ENCODE measurements around the gene GPR62.

Gene GPR62

DNA sequence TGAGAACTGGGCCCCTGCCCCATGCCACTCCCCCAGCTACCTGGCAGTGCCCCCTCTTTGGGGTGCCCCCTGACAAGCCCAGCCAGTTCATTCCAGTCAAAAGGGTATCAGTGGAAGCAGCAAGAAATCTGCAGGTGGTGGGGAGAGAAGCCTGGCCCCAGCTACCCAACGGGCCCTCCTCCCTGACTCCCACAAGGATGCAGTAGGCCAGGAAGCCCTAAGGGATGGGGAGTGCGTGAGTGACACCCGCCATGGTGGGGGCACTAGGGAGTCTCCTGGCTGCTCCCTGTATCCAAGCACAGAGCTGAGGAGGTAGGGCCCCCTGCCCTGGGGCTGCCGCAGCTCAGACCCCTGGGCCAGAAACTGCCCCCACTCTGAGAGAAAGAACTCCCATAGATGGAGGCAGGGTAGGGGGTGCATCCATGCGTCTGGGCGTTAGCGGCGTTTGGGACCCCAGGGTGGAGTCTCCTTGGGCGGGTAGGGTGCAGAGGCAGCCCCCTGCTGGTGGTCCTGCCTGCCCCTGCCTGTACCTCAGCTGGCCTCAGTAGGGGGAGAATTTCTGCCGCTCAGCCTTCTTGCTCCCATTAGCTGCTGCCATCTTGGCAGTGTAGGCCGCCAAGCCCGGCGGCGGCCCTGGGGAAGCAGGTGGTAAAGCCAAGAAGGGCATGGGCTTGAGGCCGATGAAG, 2.5 kb downstream of the GPR62 start:
- no peak for DNase-seq

DNA sequence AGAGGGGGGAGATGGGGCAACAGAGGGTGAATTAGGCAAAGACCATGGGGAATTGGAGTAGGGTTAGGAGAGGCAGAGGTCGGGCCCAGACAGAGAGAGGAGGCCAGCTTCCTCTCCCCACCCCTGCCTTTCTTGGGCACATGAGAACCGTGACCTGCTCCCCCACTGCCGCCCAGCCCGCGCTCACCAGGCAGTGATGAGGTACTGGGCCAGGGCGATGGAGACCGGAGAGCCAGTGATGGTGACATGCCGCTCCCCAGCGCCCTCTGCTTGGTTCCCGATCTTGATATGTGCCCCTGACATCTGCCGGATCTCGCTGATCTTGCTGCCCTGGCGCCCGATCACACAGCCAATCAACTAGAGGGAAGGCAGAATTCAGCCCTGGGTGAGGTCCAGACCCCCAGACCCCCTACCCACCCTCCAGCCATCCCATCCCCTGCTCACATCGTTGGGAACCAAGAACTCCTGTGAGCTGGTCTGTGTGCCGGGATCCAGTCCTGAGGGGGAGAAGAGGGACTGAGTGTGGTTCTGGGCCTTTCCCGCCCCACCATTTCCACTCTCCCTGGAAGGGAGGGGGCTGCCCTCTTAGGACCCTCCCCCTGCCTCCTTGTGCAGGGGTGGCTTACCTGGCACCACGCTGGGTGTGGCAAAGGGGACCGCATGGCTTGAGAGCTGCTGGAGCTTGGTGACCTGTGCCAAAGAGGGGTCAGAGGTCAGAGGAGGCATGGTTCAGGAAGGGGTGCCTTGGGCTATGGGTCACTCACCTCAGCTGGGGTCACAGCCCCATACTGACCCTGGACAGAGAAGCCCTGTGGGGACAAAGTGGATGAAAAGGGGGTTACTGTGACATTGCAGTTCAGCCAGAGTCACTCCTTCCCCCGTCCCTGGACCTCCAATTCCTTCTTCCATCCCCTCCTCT, 3.7 kb downstream of the GPR62 start:
- DNase-seq: no peak

DNA sequence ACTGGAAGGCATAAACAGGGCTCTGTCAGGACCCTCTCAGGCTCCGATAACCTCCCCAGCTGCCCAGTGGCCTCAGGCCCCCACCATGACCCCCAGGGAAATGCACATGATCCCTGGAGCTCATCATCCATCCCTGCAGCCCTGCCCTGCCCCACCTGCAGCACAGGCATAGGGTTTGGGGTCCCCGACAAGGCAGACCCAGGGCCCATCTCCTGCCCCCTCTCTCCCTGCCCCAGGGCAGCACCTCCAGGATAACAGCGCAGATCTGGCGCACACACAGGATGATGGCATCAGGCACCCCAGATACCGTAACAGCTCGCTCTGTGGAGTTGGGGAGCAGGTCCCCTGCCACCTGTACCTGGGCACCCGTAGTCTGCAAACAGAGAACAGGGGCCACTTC, 4.5 kb downstream of the GPR62 start:
- no peak for DNase-seq

DNA sequence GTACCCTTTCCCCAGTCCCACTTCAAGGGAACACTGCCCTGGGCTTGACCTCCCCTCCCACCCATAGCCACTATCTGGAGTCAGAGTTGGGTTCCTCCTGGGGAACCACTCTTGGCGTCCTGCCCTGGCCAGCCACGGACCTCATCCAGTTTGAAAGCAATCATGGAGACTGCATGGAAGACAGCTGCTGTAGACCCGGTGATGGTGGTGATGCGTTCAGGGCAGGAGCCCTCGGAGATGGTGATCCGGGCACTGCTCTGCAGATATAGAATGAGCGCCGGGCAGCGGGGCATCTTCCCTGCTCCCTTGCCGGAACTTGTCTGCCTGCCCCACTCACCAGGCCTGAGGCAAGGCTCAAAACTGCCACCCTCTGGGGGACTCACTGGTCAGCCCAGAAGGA, 5.2 kb downstream of the GPR62 start:
- no peak for DNase-seq

DNA sequence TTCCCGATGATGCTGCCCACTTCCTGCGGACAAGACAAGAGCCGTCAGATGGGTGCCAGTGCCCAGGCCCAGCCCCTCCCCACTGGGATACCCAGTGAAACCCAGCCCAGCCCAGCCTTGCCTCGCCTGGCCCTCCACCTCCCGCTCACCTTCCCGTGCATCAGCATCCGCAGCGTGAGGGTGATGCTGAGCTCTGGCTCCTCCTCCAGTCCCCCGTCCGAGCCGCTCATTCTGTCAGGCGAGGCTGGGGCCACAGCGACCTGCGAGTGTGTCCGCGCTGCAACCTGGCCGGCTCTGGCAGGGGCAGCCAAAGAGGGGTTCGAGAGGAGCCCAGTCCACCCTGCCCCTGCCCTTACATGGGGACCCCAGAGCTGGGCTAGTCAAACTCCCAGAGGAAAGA, 5.8 kb downstream of the GPR62 start:
- DNase-seq: no peak

DNA sequence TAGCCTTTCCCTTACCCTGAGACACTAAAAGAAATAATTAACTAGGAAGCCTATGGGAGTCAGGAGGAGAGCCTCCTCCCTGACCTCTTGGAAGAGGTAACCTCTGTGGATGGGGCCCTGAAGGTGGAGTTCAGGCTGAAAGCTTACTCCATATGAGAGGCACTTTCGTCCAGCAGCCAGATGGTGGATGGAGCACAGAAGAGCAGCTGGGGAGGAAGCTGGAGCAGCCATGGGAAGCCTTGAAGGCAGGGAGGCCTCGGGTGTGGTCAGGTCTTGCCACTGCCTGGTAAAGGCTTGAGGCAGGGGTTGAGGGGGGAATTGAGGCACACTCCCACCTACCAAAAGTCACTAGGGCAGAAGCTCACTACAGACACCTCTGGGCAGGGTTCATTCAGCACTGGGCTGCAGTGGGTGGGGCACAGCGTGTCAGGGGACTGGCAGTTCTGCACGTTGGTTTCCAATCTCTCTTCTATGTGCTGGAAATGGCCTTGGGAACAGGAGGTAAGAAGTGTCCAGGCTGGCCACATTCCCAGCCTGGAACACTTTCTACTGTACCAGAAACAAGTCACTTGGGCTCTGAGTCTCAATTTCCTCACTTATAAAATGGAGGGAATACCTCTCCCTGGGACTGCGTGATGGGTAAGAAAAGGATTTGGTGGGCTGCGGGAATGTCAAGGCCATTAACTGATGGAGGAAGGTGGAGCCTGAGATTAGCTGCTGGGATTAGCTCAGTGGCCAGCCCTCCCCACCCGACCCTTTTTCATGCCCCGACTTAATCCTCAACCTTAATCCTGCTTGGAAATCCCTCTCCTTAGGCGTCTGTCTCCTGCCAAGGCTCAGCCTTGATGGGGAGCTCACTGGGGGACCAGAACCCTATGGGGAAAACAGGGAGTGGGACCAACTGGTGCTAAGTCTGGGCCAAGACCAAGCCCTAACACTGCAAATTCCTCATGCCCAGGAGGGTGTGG, 6.7 kb downstream of the GPR62 start:
- DNase-seq: no peak

DNA sequence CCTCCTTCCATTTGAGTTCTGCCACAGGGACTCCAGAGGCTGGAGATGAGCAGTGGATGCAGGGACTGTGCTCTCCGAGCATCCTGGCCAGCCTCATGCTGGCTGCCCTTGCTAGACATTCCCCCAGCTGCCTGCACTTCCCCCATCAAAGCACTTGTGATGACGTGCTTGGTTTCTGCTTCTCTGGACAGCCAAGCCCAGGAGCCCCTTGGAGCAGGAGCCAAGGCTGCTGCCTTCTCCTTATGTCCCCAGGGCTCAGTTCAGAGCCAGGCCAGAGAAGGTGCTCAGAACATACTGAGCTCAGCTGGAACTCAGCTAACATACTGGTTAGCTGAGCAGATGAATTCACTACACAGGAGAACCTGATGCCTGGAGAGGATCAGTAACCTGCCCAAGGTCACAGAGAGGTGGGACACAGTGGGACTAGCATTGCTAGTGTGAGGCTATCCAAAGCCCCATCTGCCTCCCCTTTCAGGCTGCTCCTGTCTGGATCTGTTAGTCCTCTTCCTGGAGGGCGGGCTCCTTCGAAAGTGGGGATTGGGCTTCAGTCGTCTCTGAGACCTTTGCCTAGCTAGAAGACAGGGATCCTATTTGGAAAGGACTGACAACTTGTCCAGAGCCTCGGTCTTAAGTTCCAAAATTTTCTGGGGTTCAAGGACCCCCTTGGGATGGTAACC, 7.8 kb downstream of the GPR62 start:
- no peak for DNase-seq

DNA sequence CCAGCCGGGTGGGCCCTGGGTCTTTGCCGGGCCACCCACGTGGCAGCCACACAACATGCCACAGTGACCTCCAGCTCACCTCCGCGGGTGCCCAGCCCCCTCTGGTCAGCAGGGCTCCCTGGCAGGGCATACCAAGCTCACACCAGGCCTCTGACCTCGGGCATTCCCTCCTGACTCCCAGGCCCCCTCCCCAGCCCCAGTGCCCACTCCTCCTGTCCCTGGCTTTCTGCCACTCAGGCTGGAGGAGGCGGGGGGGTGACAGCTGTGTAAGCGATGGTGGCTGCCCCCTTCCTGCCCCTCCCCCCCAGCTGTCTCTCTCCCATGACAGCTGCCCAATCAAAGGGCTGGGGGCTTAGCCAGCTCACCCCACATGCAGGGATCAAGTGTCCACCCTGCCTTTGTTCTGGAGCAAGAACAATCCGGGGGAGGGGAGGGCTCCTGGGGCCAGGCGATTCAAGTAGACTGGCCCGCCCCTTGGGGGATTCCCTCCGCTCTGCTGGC, 8.8 kb downstream of the GPR62 start:
- DNase-seq: no peak

DNA sequence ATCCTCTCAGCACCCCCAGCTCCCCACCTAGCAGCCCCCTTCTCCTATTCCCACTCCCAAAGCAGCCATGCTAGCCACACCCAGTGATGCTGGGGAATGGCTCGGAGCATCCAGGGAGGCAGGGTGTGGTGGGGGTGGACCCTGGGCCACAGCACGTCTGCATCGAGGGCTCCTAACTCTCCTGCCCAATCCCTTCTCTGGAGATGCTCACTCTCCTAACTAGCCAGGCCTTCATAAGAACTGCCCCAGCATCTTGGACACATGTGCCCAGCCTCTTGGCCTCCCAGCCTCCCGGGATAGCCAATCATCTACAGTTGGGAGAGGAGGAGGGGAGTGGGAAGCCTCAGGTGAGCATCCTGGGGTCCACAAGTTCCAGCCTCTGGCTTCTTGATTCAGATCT, 9.3 kb downstream of the GPR62 start:
- DNase-seq: no peak

DNA sequence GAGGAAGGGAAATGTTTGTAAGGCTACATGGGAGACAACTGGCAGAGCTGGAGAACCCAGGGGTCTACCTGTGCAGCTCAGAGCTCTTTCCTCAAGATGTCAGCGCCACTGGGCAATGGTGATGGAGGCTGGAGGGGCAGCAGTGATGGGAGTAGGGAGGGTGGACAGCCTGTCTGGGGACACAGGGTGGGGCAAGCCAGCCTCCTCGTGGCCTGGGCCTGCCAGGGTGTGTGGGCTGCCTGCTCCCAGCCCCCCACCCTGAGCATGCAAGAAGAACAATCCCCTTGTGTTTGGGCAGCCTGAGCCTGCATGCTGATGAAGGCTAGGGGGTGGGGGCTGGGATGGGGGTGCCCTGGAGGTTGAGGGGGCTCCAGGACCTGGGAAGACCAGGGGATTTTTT, 10.8 kb downstream of the GPR62 start:
- DNase-seq: no peak

DNA sequence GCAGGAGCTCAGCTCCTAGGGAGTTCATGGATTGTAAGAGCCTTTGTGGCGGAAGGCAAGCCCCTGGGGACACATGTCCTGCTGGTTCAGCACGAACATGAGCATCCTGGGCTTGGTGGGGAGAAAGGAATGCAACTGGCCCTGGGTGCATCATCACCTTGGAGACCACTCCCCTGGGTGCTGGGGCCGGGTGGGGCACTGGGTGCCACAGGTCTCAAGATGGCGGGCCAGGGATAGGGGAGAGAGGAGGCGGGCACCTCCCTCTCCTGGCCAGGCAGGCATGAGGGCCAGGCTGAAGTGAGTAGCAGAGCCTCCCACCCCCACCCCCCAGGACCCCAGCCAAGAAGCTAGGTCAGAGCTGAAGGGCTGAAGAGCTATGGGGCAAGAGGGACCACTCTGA, 11.3 kb downstream of the GPR62 start:
- DNase-seq: no peak

DNA sequence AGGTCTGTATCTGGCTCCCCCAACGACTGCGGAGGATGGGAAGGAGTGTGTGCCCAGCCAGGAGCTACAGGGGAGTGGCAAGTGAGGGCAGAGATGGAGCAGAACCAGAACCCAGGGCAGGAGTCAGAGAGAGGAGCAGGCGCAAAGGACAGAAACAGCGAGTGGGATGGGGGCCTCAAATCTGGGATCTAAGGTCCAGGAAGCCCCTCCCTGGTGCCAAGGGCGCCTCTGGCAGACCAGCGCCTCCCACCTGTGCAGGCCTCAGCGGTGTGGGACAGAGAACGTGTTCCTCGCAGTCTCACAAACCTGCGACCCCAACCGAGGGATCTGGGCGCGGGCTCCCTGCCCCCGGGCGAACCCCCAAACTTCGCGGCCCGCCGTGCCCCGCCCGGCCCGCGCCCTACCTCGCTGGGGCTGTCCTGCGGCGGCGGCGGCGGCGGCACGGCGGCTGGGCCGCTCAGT, 11.8 kb downstream of the GPR62 start:
- DNase-seq: no peak

DNA sequence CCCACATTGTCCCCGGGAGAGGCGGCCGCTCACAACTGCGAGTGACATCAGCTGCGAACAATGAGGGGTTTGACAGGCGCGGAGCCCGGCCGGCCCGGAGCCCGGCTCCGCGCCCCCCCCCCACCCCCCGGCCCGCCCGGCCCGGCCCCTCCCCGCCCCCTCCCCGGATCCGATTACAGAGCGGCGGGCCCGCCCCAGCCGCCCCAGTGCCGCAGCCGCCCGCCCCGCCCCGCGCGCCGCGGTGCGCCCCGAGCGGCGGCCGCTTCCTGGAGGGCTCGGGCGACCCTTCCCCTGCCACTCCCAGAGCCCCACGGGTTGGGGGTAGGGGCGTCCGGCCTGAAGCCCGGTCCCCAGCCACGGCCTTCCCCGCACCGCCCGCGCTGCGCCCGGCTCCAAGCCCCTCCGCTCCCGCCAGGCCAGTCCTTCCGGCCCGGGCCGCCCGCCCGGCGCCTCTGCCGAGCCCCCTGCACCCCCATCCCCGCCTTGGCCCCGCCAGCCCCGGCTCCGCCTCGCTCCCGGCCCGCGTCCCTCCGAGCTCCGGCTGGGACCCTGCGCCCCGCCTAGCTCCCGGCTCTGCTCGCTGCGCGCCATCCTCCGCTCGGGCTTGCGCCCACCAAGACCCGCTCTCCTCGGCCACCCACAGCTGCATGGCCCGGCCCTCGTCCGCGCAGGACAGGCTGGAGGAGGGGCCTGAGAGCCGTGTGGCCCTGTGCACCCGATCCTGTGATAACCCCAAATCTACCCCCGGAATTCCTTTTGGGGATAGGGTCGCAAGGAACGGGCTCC, 12.4 kb downstream of the GPR62 start, which contains the start of gene PCBP4:
TSS of gene PCBP4 (minus strand) at position 71 of the 786 bp plus-strand sequence. CDS start 6,214 bp downstream, outside the sequence.
- peak; percentile 22 for DNase-seq

DNA sequence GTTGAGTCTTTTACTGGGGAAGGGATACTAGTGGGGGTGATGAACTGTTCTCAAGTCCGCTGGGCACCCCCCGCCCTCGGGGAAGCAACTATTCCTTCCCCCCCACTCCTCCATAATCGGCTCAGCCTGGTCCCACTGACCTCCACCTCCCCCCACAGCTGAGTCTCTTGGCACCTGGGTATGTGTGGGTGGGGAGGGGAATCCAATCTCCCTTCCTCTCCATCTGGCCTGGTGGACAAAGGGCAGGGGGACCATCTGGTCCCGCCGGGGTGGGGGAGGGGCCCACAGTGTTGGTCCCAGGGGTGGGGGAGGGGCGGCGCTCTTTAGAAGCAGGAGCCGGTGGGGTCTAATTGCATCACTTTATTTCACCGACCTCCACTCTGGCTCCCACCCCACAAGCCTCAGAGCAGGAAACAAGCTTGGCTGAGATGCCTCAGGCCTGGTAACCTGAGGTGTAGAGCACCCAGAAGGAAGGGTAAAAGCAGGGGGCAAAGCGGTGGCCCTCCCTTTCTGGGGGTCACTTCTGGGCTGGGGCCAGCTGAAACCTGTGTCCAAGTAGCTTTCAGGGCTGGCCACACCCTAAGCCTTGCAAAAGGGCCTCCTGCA, 13.1 kb downstream of the GPR62 start:
- no peak for DNase-seq

DNA sequence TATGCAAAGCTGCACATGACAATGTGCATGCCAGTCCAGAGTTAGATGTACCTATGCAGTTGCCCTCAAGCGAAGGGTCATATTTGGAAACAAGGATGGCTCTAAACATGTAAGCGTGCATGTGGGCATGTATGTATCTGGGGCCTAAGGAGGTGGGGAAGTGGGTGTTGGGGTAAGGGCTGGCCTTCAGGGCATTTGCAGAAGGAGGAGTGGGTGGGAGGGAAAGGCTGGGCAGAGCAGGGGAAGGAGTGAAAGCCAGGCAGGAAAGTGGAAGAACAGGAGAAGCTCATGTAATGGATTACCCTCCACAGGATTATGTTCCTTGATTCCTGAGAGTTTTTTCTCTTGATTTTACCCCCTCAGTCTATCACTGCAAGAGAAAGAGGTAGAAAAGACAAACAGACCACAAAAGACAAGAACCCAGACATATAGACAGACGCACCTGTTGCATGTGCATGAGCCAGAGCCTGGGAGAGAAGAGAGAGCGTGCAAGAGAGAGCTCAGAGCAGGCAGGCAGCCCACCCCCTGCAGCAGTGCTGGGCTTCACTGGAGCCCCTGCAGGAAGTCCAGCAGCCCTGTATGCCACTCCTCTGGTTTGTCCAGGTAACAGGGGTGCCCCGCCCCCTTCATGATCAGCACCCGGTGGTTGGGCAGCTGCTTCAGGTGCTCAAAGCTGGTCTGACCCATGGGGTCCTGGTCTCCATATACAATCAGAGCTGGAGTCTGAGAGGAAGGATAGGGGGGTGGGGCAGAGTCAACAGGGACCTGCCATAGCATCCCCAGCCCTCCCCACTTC, 13.9 kb downstream of the GPR62 start:
- DNase-seq: no peak

DNA sequence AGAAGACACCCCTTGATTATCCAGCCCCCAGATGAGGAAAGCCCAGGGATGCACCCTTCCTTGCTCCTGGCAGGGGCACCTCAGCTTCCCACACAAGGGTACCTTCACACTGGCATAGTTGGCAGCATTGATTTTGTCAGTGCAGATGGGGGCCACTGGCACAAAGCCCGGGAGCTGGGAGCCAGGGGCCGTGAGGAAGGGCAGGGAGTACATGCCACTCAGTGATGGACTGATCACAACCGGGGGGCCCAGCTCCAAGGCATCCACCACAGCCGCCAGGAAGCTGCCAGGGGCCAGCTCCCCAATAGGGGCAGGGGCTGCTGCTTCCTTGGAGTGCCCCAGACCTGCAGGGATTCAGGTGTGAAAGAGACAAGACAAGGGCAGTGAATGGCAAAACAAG, 14.7 kb downstream of the GPR62 start:
- DNase-seq: no peak

DNA sequence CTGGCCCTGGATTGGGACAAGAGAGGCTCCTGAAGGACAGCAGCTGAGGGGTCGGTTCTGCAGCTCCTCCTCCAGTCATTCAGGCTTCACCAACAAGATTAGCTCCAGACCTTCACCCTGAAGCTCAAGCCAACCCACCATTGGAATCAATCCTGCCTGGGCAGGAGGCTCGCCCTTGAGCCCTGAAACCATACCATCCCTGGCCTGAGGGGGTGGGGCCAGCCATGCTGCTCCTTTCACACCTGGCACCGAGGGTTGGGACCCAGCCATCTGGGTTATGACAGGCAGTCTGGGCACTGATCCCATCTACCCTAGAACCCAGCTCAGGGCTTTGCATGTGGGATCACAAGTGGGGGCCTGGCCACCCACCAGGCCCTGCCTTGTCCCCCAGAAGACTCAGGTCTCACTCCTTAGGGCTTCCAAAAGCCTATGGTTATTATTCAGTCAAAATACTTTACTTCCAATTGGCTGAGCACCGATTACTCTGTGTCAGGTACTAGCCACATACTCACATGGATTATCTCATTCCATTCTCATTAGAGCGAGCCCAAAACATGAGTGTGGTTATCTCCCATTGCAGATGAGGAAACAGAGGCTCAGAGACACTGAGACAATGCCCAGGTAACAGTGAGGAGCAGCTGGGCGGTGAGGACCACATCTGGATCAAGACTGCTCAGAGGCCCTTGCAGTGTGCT, 15.6 kb downstream of the GPR62 start:
- DNase-seq: no peak

DNA sequence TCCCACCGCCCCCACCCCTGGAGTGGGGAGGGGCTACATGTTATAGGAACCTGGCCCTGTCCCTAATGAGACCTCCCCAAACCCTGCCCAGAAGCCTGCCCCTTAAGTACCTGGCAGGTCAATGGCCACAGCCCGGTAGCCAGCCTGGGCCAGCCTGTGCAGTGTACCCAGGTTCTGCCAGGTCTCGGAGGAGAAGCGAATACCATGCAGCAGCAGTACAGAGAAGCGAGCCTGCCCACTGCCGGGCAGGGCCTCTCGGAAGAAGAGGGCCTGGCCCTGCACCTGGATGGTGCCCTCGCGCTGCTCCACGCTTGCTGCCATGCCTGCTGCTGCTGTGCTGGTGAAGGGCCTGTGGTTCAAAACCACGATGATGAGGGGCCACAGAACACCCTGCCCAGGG, 16.2 kb downstream of the GPR62 start:
- no peak for DNase-seq

DNA sequence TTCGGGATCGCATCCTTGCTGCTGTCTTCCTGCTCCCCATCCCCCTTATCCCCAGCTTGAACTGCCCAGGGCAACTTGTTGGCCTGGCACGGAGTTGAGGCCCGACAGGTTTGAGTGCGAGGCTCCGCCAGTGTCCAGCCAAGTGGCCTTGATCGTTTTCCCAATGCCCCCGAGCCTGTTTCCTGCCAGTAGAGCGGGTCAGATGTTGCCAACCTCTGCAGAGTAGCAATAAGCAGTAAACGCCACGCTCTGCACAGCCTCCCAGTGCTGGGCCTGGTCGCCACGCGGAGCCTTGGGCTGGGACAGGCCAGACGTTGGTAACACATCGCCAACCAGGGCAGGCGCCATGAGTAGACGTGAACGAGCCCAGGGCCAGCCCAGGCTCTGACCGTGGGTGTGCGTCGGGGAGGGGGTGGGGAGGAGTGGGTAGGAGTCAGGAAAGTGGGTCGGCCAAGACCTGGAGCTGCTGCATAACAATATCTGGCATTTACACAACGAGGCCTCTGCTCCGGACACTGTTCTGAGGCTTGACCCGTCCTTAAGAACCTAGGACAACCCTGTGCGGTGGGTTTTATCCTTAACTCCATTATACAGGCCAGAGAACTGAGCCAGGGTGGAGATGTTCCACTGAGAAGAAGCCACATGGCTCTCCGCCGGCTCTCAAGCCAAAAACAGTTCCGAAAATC, 19.2 kb downstream of the GPR62 start:
- no peak for DNase-seq
